Prostate gland (tissue), 2 donors: Measurements from ENCODE around the gene PTBP2. TPM values are rescaled to one million over a fixed set of nuclear protein-coding genes. Genes with fewer than 3 reads are reported as not detected.

ENCODE experiments used
- DNase-seq: peaks from one replicate; pipeline ENCODE4 v3.0.0-alpha.2; 2019; ENCODE audit warnings: low spot score
- H3K27ac ChIP-seq, 2 donors: fragments of 200-600 bp; sonication (generic); 2 replicates each; pipeline ENCODE4 v1.5.1; 2017 to 2019
- H3K27me3 ChIP-seq: fragments of 200-600 bp; sonication (generic); replicated peaks from 2 replicates; pipeline ENCODE4 v1.5.1; 2019; ENCODE audit not compliant: insufficient read depth
- H3K36me3 ChIP-seq, 2 donors: fragments of 200-600 bp; sonication (generic); 1 replicate in 1 of 2; 2 replicates in 1 of 2; pipeline versions ENCODE4 v1.5.1 to v1.8.1; 2017 to 2019
- H3K4me1 ChIP-seq: fragments of 200-600 bp; sonication (generic); replicated peaks from 2 replicates; pipeline ENCODE4 v1.5.1; 2019
- H3K4me3 ChIP-seq, 2 donors: fragments of 200-600 bp; sonication (generic); 2 replicates each; pipeline ENCODE4 v1.5.1; 2017 to 2019
- H3K9me3 ChIP-seq: fragments of 200-600 bp; sonication (generic); 2 replicates; pipeline ENCODE4 v1.5.1; 2017
- POLR2A ChIP-seq: fragments of 450-650 bp; IDR thresholded peaks from one replicate; pipeline ENCODE4 v1.6.1; 2016; ENCODE audit warnings: antibody characterized with exemption, mild to moderate bottlenecking
- POLR2AphosphoS5 ChIP-seq: sonication (generic); formaldehyde crosslinking; IDR thresholded peaks from one replicate; pipeline ENCODE4 v1.6.1; 2017; ENCODE audit warnings: antibody characterized with exemption
- WGBS: methylation state at CpG from one replicate; pipeline ENCODE4 v1.1.5; 2018; 5-methylcytosine and 5-hydroxymethylcytosine counted together
- intact Hi-C: fragments of 100-400 bp; cut with DNase I; formaldehyde crosslinking; loops from one replicate; pipeline ENCODE4 v1.14.2; 2022
- total RNA-seq, 2 donors: library from RNA; depleted of rRNA; stranded (reverse); fragments of >200 nt; gene quantifications; one replicate each; pipeline ENCODE4 v1.1.0, GENCODE V29; 2016
- TF ChIP-seq, protein P1 (sequence below), 4 experiments: fragments of 200-600 bp in 2 of 4; fragments of 450-650 bp in 2 of 4; sonication (generic) in 2 of 4; IDR thresholded peaks; 1 replicate in 3 of 4; 2 replicates in 1 of 4; pipeline ENCODE4 v1.5.1; 2016 to 2019; ENCODE audit warnings: antibody characterized with exemption in 4 of 4, mild to moderate bottlenecking in 2 of 4, moderate library complexity in 2 of 4

Gene PTBP2, protein sequence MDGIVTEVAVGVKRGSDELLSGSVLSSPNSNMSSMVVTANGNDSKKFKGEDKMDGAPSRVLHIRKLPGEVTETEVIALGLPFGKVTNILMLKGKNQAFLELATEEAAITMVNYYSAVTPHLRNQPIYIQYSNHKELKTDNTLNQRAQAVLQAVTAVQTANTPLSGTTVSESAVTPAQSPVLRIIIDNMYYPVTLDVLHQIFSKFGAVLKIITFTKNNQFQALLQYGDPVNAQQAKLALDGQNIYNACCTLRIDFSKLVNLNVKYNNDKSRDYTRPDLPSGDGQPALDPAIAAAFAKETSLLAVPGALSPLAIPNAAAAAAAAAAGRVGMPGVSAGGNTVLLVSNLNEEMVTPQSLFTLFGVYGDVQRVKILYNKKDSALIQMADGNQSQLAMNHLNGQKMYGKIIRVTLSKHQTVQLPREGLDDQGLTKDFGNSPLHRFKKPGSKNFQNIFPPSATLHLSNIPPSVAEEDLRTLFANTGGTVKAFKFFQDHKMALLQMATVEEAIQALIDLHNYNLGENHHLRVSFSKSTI
- 10 to 100 TPM; 22.0 to 78.8 TPM for total RNA-seq

DNA sequence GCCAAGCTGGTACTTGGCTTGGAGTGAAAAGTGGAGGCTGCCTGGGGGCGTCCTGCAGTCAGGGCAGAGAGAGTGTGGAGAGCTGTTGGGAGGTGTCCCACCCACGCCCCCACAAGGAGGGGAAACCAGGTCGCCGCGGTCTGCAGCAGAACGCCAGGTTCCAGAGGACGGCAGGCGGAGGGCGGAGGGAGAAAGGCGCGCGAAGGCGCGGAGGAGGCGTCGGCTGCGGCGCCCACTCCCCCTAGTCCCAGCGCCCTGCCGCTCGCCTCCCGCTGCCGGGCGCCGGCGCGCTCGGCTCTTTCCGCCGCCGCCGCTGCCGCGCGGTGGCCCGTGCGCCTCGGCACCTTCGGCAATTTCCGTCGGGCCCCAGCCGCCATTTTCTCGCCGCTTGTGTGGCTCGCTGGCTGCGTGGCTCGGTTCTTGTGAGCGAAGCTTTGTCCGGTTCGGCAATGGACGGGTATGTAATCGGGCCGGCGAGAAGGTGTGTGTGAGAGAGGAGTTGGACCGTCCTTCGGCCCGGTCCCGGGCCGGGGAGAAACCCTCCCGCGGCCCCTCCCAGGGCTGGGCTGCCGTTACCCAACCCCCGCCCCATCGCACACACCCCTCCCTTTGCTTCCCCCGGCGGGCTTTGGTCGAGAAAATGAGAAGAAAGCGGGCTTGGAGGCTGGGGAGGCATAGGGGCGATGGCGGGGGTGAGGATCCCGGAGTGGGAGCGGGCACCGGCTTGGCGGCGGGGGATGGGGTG, at the start of gene PTBP2:
TSS of gene PTBP2 (plus strand) at position 369 of the 745 bp plus-strand sequence. CDS start at position 450, 81 bp downstream.
- intact Hi-C loops: loop anchor here (10.0 kb wide), 1 partner anchor 187 kb away; no protein-coding TSS in a partner anchor

DNA sequence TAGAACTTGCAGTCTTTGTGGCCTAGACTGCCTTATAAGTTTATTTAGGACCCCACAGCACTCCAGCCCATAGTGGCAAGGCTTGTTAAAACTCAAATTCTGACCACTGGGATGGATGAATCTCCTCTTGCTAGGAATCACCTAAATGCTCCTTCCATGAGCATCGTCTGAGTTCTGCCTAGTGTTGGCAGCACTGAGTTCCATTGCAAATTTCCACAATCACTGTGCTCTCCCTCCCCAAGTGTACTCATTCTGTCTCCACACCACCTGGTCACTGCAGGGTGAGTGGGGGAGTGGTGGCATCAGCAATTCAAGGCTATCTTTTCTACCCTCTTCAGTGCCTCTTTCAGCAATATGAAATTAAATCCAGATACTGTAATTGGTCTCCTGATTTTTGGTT, 46.7 kb upstream of the PTBP2 start:
- intact Hi-C loops: no loop called here
- TF ChIP-seq POLR2AphosphoS5: no peak
- TF ChIP-seq POLR2A: no peak
- TF ChIP-seq, protein P1, sequence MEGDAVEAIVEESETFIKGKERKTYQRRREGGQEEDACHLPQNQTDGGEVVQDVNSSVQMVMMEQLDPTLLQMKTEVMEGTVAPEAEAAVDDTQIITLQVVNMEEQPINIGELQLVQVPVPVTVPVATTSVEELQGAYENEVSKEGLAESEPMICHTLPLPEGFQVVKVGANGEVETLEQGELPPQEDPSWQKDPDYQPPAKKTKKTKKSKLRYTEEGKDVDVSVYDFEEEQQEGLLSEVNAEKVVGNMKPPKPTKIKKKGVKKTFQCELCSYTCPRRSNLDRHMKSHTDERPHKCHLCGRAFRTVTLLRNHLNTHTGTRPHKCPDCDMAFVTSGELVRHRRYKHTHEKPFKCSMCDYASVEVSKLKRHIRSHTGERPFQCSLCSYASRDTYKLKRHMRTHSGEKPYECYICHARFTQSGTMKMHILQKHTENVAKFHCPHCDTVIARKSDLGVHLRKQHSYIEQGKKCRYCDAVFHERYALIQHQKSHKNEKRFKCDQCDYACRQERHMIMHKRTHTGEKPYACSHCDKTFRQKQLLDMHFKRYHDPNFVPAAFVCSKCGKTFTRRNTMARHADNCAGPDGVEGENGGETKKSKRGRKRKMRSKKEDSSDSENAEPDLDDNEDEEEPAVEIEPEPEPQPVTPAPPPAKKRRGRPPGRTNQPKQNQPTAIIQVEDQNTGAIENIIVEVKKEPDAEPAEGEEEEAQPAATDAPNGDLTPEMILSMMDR (IDR thresholded peaks at IDR 0.05): no peak
- Histone ChIP-seq H3K4me3 (no peak overlapping the region), H3K9me3 (no peaks in the 10 kb centered on the region), H3K36me3 (no peaks in the 10 kb centered on the region), H3K27ac (no peak overlapping the region), H3K4me1 (no peaks in the 10 kb centered on the region), H3K27me3 (no peaks in the 10 kb centered on the region)
- 59% methylated on average over 1 of the region's 1 CpG for WGBS
- DNase-seq: no peak

More for the DNA sequence above, at the start of gene PTBP2:
- no peaks in the 10 kb centered on the region for H3K36me3 ChIP-seq
- WGBS: under 1% methylated on average over 75 of the region's 75 CpGs
- H3K27ac ChIP-seq: peak within 1 kb of the TSS; percentile 93
- peak; percentile 68 for DNase-seq
- no peaks in the 10 kb centered on the region for H3K9me3 ChIP-seq
- H3K4me3 ChIP-seq: peak within 1 kb of the TSS; percentile 68 to 90
- H3K27me3 ChIP-seq: no peaks in the 10 kb centered on the region
- no peaks in the 10 kb centered on the region for H3K4me1 ChIP-seq
- TF ChIP-seq, protein P1 (IDR thresholded peaks at IDR 0.05): no peak
- TF ChIP-seq POLR2AphosphoS5: no peak
- TF ChIP-seq POLR2A: no peak

DNA sequence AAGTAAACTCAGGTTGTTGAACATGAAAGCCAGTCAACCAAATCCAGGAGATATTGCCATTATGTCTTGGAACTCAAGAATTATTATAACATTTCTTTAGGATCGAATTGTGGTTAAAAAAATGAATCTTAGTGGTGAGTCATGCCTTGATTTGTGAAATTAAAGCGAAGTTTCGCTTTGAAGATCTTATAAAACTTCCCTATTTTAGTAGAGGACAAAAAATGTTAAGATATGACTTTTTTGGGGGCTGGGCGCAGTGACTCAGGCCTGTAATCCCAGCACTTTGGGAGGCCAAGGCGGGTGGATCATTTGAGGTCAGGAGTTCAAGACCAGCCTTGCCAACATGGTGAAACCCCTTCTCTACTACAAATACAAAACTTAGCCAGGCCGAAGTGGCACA, 39.5 kb upstream of the PTBP2 start:
- TF ChIP-seq, protein P1 (IDR thresholded peaks at IDR 0.05): no peak
- TF ChIP-seq POLR2AphosphoS5: no peak
- TF ChIP-seq POLR2A: no peak
- H3K27ac ChIP-seq: no peak overlapping the region
- H3K4me1 ChIP-seq: no peaks in the 10 kb centered on the region
- WGBS: 64% methylated on average over 6 of the region's 6 CpGs
- no peaks in the 10 kb centered on the region for H3K36me3 ChIP-seq
- H3K27me3 ChIP-seq: no peaks in the 10 kb centered on the region
- H3K4me3 ChIP-seq: no peak overlapping the region
- H3K9me3 ChIP-seq: no peaks in the 10 kb centered on the region
- intact Hi-C loops: no loop called here
- DNase-seq: no peak

DNA sequence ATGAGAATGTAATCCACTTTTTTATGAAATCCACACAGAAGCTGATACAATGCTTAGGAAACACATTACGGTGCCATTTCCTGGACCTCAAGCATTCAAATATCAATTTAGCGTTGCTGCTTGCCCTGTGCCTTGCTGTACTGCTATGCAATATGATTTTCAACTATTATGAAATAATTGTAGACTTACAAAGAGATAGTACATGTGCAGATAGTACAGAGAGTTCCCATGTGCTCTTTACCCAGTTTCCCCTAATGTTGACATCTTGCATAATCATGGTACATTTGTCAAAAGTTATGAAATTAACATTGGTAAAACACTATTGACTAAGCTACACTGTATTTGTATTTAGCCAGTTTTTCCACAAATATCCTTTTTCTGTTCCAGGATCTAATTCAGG, 37.7 kb upstream of the PTBP2 start:
- no peak overlapping the region for H3K4me3 ChIP-seq
- no peaks in the 10 kb centered on the region for H3K4me1 ChIP-seq
- H3K27me3 ChIP-seq: no peaks in the 10 kb centered on the region
- no peaks in the 10 kb centered on the region for H3K36me3 ChIP-seq
- no peak for TF ChIP-seq POLR2A
- TF ChIP-seq POLR2AphosphoS5: no peak
- TF ChIP-seq, protein P1 (IDR thresholded peaks at IDR 0.05): no peak
- WGBS: 86% methylated on average over 2 of the region's 2 CpGs
- no peaks in the 10 kb centered on the region for H3K9me3 ChIP-seq
- intact Hi-C loops: no loop called here
- no peak for DNase-seq
- H3K27ac ChIP-seq: no peak overlapping the region
